GM19452 (cell line): ENCODE results near the gene CXCL6.

Source experiments
- ATAC-seq: cut with Tn5 transposase; IDR thresholded peaks from one replicate; pipeline ENCODE4 v1.9.1; 2021; ENCODE audit not compliant: unreplicated experiment

Gene CXCL6

DNA sequence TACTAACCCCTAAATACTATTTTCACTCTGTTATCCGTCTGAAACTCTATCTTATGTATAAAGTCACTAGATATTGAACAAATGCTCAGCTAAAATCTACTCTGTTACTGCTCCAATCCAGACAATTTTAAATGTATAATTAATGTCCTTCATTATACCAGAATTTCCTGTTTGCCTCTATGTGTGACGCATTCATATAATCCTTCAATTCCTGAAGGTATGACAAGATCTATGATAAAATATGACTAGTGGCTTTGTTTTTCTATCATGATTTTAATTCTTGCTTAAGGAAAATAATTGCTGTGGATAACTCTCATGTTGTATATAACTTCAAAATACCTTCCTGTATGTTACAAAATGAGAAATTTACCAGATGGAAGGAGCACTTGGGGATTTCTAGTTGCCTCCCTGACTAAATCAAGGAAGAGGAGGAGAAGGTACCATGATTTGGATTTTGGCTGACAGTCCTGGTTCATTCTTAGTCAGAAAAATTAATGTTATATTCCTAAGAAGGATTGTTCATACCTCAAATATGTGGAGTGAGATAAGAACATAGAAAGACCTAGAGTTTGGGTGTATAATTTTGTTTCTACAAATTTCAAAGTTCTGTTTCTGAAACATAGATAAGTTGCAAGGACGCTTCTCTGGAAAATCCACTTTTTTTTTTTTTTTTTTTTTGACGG, 4.9 kb downstream of the CXCL6 start:
- no peak for ATAC-seq

DNA sequence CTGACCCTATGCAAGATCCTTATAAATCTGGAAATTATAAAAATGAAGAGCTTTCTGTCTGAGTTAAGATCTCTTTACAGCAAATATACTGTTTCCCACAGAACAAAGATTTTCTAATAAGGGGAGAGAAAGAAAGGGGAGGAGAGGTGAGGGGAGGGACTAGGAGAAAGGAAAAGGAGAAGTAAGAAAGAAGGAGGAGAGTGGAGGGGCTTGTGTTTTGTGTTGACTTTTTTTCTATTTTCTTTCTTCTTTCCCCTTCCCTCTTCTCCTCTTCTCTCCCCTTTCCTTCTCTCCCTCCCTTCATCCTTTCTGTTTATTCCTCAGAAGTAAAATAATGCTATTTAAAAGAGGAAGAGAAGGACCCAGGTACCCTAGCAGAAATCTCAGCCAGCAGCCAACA, 6.2 kb downstream of the CXCL6 start:
- no peak for ATAC-seq

DNA sequence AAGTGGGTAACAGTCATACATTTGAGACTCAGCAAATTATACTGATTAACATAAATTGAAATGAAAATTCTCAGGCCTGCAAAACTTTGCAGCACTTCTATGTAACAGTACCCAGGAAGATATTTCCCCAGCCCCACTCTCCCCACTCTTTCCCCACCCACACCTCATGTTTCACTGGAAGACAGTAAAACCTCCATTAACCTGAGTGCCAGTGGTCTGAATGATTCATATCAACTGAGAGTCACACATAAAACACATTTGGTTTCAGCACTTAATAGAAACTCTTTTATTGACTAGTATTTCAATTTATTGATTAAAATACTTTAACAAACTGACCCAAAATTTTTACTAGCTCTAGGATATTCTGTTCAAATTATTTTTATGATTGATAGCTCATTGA, 6.9 kb downstream of the CXCL6 start:
- no peak for ATAC-seq

DNA sequence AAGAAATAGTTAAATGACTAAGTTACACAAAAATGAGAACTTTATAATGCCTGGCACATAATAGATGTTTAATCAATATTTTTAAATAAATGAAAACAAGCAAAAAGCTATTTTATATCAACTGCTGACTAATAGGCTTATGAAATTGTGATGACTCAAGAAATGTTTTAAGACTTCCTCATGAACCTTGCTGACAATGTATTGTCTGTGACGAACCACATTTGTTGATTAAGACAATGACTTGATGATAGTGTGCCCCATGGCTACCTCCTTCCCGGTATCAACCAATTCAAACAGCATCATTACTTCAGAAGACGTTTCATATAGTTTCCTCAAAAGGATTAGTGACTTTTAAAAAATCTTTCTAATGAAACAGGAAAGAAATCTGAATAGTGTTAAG, 7.9 kb downstream of the CXCL6 start:
- ATAC-seq = no peak

DNA sequence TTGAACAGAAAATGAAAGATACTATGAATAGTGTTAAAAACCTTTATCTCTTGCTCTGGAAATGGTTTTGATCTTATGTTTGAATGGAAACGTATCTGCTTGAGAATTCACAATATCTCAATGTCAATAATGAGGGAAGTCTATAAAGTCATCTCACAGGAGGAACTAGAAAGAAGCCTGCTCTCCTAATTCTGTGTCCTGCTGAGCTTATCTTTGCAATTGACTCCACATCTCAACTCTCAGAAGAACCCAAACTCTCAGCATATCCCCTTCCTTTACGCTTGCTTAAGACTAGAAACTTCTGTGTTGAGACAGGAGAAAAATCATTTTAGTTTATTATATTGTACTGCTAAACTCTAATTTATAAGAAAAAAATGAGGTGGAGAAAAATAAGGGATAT, 8.3 kb downstream of the CXCL6 start:
- no peak for ATAC-seq

DNA sequence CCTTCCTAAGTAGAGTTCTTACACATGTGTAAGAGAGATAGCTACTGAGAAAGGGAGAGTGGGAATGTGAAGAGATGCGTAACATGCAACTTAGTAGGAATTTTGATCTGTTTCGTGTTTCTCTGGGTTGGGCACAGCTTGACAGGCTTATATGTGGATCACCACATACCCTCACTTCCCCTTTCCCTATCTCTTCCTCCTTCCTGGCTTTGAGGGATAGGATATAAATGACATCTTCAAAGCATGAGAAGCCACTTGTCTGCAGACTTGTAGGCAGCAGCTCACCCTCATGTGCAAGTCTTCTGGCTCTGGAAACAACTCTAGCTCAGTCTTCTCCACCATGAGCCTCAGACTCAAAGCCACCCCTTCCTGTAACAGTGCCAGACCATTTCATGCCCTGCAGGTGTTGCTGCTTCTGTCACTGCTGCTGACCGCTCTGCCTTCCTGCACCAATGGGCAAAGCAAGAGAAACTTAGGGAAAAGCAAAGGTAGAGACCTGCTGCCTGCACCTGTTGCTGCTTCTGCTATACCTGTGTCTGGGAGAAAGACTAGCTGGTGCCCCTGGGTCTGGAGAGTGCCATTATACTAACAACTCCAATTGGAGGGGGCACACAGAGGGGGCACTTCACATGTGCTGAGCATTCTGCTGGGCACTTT, 11.2 kb downstream of the CXCL6 start:
- ATAC-seq = no peak

DNA sequence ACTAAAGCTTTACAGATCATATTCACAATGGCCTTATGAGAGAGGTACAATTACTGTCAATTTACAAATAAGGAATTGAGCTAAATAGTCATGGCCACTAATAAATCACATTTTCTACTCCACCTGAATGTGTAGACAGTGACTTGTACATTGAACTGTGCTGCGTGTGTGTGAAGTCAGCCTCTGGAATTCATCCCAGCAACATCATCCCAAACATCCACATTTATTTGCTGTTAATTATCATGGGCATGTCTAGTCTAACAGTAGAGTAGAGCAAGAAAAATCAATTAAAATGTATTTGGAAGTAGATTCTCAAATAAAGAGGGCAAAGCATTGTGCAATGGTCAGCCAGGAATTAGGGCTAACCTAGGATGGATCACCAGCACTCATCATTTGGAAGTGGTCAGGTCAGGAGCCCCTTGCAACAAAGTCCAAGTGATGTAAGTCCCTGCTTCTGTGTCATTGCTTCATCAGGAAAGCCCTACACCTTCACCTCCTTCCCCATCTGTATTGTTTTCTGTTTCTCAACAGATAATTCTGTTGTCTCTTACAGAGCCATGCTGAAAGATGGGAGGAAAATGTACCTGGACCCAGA, 11.8 kb downstream of the CXCL6 start:
- ATAC-seq = no peak

DNA sequence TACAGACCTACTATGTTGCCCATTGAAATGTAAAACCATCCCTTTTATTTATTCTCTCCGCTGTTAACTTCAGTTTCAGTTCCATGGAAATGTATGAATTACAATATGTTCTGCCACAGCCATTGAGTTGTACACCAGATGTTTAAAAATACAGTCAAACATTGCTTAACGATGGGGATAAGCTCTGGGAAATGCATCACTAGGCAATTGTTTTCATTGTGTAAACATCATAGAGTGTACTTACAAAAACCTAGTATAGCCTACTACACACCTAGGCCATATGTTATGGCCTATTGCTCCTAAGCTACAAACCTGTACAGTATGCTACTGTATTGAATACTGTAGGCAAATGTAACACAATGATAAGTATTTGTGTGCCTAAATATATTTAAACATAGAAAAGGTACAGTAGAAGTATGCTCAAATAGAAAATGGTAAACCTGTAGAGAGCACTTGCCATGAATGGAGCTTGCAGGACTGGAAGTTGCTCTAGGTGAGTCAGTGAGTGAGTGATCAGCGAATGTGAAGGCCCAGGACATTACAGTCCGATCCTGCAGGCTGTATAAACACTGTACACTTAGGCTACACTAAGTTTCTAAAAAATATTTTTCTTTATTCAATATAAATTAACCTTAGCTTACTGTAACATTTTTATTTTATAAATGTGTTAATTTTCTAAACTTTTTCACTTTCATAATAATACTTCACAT, 13.9 kb downstream of the CXCL6 start:
- ATAC-seq = no peak

DNA sequence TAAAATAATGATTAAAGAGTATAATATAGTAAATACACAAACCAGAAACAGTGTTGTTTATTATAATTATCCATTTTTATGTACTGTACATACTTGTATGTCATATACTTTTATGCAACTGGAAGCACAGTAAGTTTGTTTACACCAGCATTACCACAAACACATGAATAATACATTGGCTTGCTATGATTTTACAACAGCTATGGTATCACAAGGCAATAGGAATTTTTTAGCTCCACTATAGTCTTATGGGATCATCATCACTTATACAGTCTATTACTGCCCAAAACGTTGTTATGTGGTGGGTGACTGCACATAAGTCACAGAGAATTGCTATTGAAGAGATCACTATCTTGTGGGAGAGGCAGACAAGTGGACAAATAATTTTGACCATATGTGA, 14.8 kb downstream of the CXCL6 start:
- no peak for ATAC-seq

DNA sequence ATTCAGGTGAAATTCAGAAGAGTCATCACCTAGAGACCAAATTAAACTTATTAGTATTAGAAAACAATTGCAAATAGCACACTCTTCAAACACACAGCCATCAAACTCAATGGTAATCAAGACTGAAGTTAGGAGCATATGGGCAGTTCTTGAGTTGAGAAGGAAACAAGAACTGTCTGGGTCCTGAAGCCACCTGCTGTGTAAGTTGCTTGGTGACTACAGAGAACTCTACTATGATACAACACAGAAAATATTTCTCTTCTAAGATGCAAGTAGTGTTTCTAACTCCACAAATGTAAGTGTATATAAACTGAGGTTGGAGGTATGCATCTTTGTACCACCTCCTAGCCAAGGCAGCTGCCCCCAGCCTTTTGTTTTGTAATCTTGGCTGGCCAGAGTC, 16.3 kb downstream of the CXCL6 start:
- no peak for ATAC-seq

DNA sequence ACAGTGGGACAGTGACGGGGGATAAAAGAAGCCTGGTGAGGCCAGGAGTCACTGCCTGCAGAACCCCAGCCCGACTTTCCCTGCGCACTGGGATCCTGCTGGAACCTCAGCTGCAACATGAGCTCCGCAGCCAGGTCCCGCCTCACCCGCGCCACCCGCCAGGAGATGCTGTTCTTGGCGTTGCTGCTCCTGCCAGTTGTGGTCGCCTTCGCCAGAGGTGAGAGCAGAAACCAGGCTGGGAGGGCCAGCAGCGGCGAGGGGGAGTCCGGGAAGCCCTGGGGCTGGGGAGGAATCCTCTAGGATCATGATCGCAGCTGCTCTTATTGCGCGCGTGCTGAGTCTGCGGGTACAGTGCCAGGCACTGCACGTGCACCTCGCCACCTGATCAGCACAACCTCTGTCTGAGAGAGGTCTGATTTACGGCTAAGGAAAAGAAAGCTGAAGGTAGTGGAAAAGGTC, 16.8 kb downstream of the CXCL6 start, which contains the start of gene PF4V1:
Gene PF4V1 (plus strand): TSS at position 51 of the 459 bp plus-strand sequence. CDS start 67 bp downstream, at position 118.
- no peak for ATAC-seq

DNA sequence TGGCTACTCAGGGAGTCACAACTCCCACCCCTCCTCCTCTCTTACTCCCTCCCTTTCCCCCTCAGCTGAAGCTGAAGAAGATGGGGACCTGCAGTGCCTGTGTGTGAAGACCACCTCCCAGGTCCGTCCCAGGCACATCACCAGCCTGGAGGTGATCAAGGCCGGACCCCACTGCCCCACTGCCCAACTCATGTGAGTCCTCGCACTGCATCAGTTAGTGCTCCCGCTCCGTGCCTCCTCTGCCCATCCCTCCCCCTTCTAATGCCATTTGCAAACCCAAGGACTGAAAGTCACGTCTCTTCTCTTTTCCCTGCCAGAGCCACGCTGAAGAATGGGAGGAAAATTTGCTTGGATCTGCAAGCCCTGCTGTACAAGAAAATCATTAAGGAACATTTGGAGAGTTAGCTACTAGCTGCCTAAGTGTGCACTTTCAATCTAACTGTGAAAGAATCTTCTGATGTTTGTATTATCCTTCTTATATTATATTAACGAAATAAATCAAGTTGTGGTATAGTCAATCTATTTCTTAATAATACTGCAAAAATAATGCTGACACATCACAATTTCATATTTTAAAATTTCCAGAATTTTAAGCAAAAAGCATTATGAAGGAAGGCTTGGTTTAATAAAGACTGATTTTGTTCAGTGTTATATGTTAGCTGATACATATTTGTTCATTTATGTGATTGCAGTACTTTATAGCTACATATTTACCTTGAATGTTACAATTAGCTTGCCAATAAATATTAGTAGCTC, 17.4 kb downstream of the CXCL6 start:
- no peak for ATAC-seq

DNA sequence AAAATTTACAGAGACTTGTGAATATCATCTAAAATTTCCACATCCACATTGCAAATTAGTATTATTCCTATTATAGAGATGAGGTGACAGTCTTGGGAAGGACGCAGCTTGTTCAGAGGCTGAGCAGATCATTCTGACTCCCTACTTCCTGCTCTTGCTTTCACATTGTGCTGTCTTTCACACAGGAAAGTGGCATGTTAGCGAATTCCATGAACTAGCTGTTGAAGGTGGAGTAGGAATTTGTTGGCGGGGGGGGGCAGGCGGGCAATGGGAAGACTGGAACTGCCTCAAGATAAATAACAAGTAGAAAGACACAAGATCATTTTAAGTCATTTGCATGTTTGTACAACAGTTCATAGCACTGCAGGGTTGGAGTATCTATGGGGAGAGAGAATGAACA, 18.9 kb downstream of the CXCL6 start:
- no peak for ATAC-seq

DNA sequence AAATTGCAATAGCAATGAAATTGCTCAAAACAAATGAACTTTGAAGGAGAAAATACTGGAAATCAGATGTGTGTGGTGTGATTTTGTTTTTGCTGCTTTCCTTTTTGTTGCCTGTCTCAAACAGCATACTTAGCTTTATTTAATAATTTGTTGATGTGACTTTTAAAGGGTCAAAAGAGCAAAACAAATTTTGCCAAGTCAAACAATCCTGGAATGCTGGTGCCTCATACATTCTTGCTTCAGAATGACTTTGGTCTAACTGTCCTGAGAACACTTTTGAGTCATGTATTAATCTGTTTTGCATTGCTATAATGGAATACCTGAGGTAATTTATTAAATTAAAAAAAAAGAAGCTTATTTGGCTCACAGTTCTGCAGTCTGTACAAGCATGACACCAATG, 20.0 kb downstream of the CXCL6 start:
- no peak for ATAC-seq

DNA sequence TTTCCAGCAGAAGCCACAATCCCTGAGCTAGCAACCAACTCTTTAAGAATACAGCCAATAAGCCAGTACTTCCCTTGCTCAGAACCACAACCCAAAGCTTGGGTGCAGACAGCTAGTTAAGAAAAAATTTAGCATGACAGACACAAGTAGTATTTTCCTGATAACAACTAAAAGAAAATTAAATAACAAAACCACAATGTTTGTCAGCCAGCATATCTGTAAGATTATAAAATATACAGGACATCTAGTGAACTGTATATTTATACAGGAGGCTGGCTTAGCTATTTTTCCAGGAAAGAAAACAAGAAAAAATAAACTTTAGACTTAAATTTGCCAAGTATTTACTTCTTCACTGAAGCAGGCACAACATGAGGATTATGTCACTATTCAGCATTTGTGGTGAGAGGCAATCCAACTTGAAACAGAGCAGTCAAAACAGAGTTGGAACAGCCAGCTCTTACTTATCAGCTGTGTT, 23.2 kb downstream of the CXCL6 start:
- ATAC-seq = no peak

DNA sequence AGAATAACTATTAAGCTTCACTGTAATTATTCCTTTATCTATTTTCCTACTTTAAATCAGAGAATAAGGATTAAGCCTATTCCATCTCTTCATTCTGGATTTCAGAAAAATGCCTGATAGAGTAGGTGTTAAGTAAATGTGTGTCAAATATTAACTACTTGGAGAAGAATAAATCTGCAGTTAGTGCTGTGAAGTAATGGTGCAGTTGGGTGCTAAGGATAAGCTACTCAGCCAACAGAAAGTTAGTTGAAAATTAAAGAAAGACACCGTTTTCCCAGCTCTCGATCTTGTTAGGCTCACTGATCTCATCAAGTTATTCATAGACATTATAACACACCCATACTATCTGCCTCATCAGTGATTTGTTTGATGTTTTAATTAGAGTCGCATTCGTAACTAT, 23.7 kb downstream of the CXCL6 start:
- no peak for ATAC-seq

DNA sequence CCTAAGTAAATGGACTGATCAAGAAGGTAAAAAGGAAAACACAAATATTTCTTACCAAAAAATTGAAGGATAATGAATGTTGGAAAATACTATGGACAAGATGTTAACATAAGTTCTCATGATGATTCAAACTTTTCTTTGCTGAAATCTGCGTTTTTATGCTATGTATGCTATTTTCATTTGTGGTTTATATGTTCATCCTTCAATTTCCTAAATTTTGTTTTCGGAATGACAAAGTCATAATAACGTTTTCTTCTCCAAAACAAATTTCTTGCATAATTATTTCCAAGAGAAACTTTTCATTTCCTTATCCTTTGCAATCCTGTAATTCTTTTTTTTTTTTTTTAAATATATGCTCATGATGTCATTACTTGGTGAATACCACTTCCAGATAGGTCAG, 24.4 kb downstream of the CXCL6 start:
- no peak for ATAC-seq

DNA sequence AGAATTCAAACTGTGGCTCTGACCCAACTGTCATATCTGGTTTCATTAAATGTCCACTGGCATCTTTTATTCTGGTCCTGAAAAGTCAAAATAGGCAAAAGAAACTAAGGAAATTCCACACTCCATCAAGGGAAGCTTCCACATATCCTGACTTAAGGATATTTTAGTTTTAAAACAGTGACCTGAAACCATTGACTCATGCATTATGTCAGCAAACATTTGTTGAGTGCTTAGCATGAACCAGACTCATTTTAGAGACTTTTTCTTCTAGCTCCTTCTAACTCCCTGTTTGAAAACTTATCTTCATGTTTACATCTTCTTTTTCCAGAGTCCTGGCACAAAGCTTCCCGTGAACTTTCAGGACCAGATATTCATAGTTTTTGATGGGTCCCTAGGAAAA, 25.8 kb downstream of the CXCL6 start:
- no peak for ATAC-seq

DNA sequence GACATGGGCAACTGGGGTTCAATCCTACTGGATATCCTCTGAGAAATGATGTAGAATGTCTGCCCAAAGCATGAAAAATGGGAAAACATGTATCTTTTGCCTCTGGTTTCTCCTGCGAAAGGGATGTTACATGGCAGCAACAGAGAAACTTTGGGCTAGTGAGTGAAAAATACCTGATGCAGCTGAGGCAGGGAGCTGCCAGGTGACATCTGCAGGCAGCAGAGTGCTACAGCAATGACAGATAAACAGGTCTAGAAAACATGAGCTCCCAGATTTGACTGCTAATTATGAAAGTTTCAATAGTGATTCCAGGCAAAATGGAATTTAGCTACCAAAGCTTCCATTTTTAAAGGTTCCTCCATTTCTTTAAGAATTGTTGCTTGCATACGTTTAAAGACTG, 27.9 kb downstream of the CXCL6 start:
- no peak for ATAC-seq

DNA sequence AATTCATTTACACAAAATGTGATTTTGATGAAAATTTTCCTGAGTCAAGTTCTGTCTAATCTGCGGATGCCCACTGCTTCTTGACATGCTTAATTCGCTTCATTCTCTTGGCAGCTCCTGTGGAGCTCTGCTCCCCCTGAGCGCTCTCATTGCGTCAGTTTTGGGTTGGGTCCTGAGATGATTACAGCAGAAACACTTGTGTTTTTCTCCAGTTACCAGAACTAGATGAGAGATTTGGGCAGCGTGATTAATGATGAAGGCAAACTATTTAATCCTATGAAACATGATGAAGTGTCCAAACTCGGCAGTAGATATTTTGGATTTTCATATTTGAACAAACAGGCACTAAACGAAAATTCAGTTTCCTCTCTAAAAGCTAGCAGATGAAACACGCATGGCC, 28.5 kb downstream of the CXCL6 start:
- ATAC-seq = no peak
